GM12878 (cell line): ENCODE measurements around the gene SORT1. TPM values are rescaled to one million over a fixed set of nuclear protein-coding genes. Genes with fewer than 3 reads are reported as not detected.

Source experiments
- ATF2 ChIP-seq: IDR thresholded peaks from 2 replicates; pipeline ENCODE4 v1.6.1; 2012; ENCODE audit warnings: low read length, inconsistent platforms
- BCL3 ChIP-seq: IDR thresholded peaks from 2 replicates; pipeline ENCODE4 v1.6.1; 2011; ENCODE audit warnings: borderline replicate concordance, low read depth, mild to moderate bottlenecking, moderate library complexity, low read length; ENCODE audit not compliant: insufficient read depth, poor library complexity, severe bottlenecking
- BHLHE40 ChIP-seq, 2 experiments: fragments of 450-650 bp in 1 of 2; IDR thresholded peaks; 2 replicates each; pipeline ENCODE4 v1.6.1; 2011 to 2017; ENCODE audit warnings: low read depth in 2 of 2, borderline replicate concordance in 1 of 2, improper control_type of control experiment in 1 of 2, low read length in 1 of 2, mild to moderate bottlenecking in 1 of 2
- CEBPZ ChIP-seq: fragments of 150-350 bp; IDR thresholded peaks from 2 replicates; pipeline ENCODE4 v1.6.1; 2016; ENCODE audit warnings: low read depth, low read length
- CHD2 ChIP-seq: IDR thresholded peaks from 2 replicates; pipeline ENCODE4 v1.6.1; 2011; ENCODE audit warnings: low read depth, low read length, improper control_type of control experiment, borderline replicate concordance
- CREM ChIP-seq: IDR thresholded peaks from 2 replicates; pipeline ENCODE4 v1.6.1; 2014; ENCODE audit warnings: antibody characterized with exemption, low read depth
- DPF2 ChIP-seq: fragments of 450-650 bp; IDR thresholded peaks from 2 replicates; pipeline ENCODE4 v1.6.1; 2017; ENCODE audit warnings: mild to moderate bottlenecking
- EZH2 ChIP-seq: IDR thresholded peaks from 2 replicates; pipeline ENCODE4 v1.6.1; 2012; ENCODE audit warnings: low read depth, mild to moderate bottlenecking, control low read depth, inconsistent platforms, low read length, borderline replicate concordance; ENCODE audit not compliant: control insufficient read depth
- FOS ChIP-seq: IDR thresholded peaks from 3 replicates; pipeline ENCODE4 v1.6.1; 2011; ENCODE audit warnings: borderline replicate concordance; ENCODE audit not compliant: insufficient read length; ENCODE audit errors: extremely low read depth
- GATAD2B ChIP-seq: fragments of 450-650 bp; conservative IDR thresholded peaks from 2 replicates; pipeline ENCODE4 v1.6.1; 2017; ENCODE audit warnings: low read depth, mild to moderate bottlenecking, moderate library complexity
- HCFC1 ChIP-seq: fragments of 150-350 bp; IDR thresholded peaks from 2 replicates; pipeline ENCODE4 v1.6.1; 2014; ENCODE audit warnings: low read length
- MAX ChIP-seq: IDR thresholded peaks from 2 replicates; pipeline ENCODE4 v1.6.1; 2012; ENCODE audit warnings: low read depth, low read length, improper control_type of control experiment
- MTA2 ChIP-seq: fragments of 450-650 bp; IDR thresholded peaks from 2 replicates; pipeline ENCODE4 v1.6.1; 2016; ENCODE audit warnings: low read depth, mild to moderate bottlenecking, moderate library complexity
- MYB ChIP-seq: fragments of 150-350 bp; IDR thresholded peaks from 2 replicates; pipeline ENCODE4 v1.6.1; 2014; ENCODE audit warnings: mild to moderate bottlenecking, low read depth, low read length, borderline replicate concordance
- NR2F1 ChIP-seq: fragments of 450-650 bp; conservative IDR thresholded peaks from 2 replicates; pipeline ENCODE4 v1.6.1; 2017; ENCODE audit warnings: mild to moderate bottlenecking
- PML ChIP-seq: IDR thresholded peaks from 2 replicates; pipeline ENCODE4 v1.6.1; 2012; ENCODE audit warnings: low read length, inconsistent platforms
- RB1 ChIP-seq: fragments of 450-650 bp; formaldehyde crosslinking; IDR thresholded peaks from 2 replicates; pipeline ENCODE4 v1.6.1; 2017; ENCODE audit warnings: mild to moderate bottlenecking, borderline replicate concordance
- SMC3 ChIP-seq: IDR thresholded peaks from 2 replicates; pipeline ENCODE4 v1.6.1; 2011; ENCODE audit warnings: low read length, improper control_type of control experiment, borderline replicate concordance
- SREBF2 ChIP-seq: IDR thresholded peaks from 2 replicates; pipeline ENCODE4 v1.6.1; 2012; ENCODE audit warnings: mild to moderate bottlenecking, low read length
- STAT3 ChIP-seq: IDR thresholded peaks from 2 replicates; pipeline ENCODE4 v1.6.1; 2011; ENCODE audit warnings: low read depth, low read length, improper control_type of control experiment
- SUPT20H ChIP-seq: IDR thresholded peaks from 2 replicates; pipeline ENCODE4 v1.6.1; 2011; ENCODE audit warnings: low read depth, mild to moderate bottlenecking, low read length, moderate library complexity, borderline replicate concordance; ENCODE audit not compliant: control insufficient read depth
- TCF12 ChIP-seq: IDR thresholded peaks from 2 replicates; pipeline ENCODE4 v1.6.1; 2011; ENCODE audit warnings: low read depth, mild to moderate bottlenecking, low read length
- ZNF207 ChIP-seq: fragments of 450-650 bp; IDR thresholded peaks from 2 replicates; pipeline ENCODE4 v1.6.1; 2014; ENCODE audit warnings: antibody characterized with exemption, mild to moderate bottlenecking, borderline replicate concordance
- ZNF274 ChIP-seq: IDR thresholded peaks from one replicate; pipeline ENCODE4 v1.8.0; 2011; ENCODE audit not compliant: insufficient read length, insufficient read depth
- ZSCAN29 ChIP-seq: fragments of 450-650 bp; IDR thresholded peaks from 2 replicates; pipeline ENCODE4 v1.6.1; 2017; ENCODE audit warnings: mild to moderate bottlenecking, moderate library complexity
- polyA plus RNA-seq, 11 experiments: library from polyadenylated mRNA; depleted of rRNA in 4 of 11; unstranded in 6 of 11; stranded (reverse) in 5 of 11; fragments of >200 nt; fragmentation: Nextera tagmentation in 4 of 11; fragmentation: Illumina TruSeq in 1 of 11; extraction: Ambion mirVana in 4 of 11; extraction: Trizol in 1 of 11; gene quantifications; 1 replicate in 1 of 11; 2 replicates in 10 of 11; pipeline versions ENCODE4 v1.2.1 to v1.2.3, GENCODE V29; 2011 to 2016; ENCODE audit warnings: inconsistent platforms in 2 of 11, missing spikeins in 2 of 11, low read depth in 1 of 11
- total RNA-seq, 4 experiments: library from RNA; depleted of rRNA in 3 of 4; stranded (reverse); fragments of >200 nt in 3 of 4; fragmentation: Illumina TruSeq in 1 of 4; extraction: Trizol in 1 of 4; gene quantifications; 2 replicates each; pipeline versions ENCODE4 v1.2.1 to v1.2.3, GENCODE V29; 2013 to 2021

The SORT1 gene
- total and polyA plus RNA-seq, 10 of the 15 experiments (the other 5 are each of a cell fraction or from before 2014, with no cell fraction given), result 0.06 to 1.9 (median 0.33) TPM; not detected in 1

GRCh38 chr1:109426281-109427170 is 28.8 kb upstream of the SORT1 start, which contains the start of gene PSMA5 (continued):
- TF ChIP-seq CEBPZ, result peak; percentile 74
- TF ChIP-seq ATF2, result no peak
- TF ChIP-seq STAT3, result no peak
- no peak for TF ChIP-seq ZNF274
- peak; percentile 88 for TF ChIP-seq FOS
- TF ChIP-seq SMC3, result no peak
- peak; percentile 24; the same call in 1 of the 2 replicates for TF ChIP-seq ZNF207
- no peak for TF ChIP-seq MYB
- TF ChIP-seq TCF12, result peak; percentile 42; the same call in 1 of the 2 replicates
- TF ChIP-seq MTA2, result peak; percentile 33; the same call in 1 of the 2 replicates
- peak; percentile 52 for TF ChIP-seq MAX
- no peak for TF ChIP-seq NR2F1
- TF ChIP-seq RB1, result peak; percentile 8; the same call in 1 of the 2 replicates
- no peak for TF ChIP-seq EZH2
- TF ChIP-seq CREM, result 0 out of 2 replicates have a peak, but pooled peaks have one; percentile 41
- TF ChIP-seq PML, result peak; percentile 78
- TF ChIP-seq GATAD2B, result no peak
- no peak for TF ChIP-seq BCL3
- TF ChIP-seq HCFC1, result peak; percentile 54
- no peak for TF ChIP-seq SUPT20H
- TF ChIP-seq SREBF2, result no peak
- TF ChIP-seq ZSCAN29, result no peak
- TF ChIP-seq CHD2, result peak; percentile 94
- no peak for TF ChIP-seq DPF2
- TF ChIP-seq BHLHE40 (IDR thresholded peaks at IDR 0.05; ENCODE audit: borderline replicate concordance in 1 of 2, low read depth in 2 of 2, low read length in 1 of 2), result peak; percentile 70 to 90
